NCI-H146 treated with DMSO at 0.1 percent for 48 hours (cell line): Measurements from ENCODE around the gene COL1A1.

ENCODE experiments used
- DNase-seq: peaks from one replicate; lab custom pipeline; 2025; ENCODE audit not compliant: unreplicated experiment; lab: John Stamatoyannopoulos, UW

COL1A1 gene

DNA sequence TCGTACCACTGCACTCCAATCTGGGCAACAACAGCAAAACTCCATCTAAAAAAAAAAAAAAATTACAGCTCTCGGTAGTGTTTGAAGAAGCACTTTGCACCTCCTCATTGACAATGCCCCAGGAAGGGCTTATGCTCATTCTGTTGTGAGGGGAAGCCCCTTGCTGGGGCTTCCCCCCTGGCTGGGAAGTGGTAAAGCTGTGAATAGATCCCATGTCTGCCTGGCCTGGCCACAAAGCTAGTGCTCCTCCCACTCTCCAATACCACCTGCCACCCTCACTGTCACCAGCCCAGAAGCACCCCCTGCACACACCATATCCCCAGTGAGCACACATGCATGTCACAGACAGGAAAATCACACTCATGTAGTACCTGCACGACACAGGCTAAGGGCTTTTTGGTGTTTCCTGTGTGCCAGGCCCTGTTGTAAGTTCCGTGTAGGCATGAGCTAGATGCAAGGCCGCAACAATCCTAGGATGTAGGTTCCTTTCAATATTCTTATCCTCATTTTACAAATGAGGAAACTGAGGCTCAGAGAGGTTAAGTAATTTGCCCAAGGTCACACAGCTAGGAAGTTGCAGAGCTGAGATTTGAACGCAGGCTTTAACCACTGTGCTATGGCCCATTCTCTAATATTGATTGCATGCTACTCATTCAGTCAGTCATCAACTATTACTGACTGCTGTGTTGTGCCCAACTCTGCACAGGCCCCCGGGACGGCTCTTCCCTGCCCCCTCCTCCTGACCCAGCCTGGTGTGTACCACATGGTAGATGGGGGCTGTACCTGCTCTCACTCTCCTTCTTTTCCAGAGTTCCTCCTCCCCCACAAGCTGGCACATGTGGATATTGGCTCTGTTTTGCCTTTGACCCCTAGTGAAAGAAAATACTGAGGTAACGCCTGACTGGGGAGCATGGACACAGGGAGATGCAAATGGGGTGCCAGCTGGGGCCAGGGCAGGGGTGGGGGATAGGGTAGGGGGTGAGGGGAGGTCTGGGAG lies 11.9 kb upstream of the COL1A1 start:
- no peak for DNase-seq

DNA sequence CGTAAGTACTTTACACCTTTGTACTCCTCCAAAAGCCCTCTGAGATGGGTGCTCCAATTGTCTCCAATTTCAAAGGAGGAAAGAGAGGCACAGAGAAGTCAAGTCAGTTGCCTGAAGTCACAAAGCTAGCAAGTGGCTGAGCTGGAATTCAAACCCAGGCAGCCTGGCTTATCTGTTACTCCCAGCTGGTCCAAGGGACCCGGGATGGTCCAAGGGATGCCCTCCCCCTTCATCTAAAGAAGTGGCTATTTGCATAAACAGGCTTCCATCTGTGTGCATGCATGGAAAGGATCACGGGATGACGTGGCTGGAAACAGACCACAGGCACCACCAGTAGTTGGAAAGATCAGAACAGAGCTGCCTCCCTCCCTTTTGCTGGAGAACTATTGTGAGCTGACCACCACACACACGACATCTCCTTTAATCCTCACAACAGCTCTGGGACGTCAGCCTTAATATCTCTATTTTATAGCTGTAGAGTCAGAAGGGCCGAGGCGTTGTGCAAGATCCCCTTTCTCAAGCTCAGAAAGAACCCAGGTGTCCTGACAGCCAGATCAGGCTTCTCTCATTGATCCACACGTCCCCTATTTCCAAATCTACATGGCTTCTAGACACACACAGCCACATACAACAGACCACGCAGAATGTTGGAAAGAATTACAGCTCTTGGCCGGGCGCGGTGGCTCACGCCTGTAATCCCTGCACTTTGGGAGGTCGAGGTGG lies 10.9 kb upstream of the COL1A1 start:
- DNase-seq: no peak

DNA sequence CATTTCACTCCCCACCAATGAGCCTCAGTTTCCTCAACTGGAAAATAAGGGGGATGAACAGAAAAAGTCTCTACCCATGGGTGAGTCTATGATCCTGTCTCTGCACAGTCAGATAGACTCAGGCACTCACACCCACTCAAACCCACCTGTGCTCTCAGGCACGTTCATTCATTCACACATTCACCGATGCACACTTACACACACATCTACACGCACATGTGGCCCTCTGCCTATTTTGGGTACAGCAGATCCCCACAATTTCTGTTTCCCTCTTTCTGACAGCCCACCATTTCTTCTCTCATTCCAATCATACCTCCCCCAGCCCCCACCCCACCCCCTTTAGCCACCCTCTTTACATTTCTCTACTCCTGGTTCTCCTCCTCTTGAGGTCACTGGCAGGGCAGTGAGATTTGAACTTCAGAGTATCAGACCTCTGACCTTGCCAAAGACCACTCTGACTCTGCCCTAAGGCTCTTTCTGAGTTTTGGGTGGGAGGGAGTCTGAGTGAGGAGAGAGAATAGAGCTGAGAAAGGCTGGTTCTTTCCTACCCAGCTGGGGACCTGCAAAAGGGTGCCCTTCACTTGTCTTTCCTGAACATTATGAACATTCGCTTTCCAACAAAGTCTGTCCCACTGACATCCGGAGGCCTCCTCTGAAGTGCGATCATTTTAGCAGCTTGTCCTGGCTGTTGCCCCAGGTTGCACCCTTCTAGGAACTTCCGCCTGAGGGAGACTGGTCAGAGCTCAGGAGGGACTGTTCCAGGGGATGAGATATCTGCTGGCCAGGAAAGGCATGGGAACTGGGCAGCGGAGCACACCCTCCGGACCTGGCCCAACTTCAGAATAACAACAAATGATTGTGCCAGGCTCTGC lies 10.1 kb upstream of the COL1A1 start:
- DNase-seq: no peak

DNA sequence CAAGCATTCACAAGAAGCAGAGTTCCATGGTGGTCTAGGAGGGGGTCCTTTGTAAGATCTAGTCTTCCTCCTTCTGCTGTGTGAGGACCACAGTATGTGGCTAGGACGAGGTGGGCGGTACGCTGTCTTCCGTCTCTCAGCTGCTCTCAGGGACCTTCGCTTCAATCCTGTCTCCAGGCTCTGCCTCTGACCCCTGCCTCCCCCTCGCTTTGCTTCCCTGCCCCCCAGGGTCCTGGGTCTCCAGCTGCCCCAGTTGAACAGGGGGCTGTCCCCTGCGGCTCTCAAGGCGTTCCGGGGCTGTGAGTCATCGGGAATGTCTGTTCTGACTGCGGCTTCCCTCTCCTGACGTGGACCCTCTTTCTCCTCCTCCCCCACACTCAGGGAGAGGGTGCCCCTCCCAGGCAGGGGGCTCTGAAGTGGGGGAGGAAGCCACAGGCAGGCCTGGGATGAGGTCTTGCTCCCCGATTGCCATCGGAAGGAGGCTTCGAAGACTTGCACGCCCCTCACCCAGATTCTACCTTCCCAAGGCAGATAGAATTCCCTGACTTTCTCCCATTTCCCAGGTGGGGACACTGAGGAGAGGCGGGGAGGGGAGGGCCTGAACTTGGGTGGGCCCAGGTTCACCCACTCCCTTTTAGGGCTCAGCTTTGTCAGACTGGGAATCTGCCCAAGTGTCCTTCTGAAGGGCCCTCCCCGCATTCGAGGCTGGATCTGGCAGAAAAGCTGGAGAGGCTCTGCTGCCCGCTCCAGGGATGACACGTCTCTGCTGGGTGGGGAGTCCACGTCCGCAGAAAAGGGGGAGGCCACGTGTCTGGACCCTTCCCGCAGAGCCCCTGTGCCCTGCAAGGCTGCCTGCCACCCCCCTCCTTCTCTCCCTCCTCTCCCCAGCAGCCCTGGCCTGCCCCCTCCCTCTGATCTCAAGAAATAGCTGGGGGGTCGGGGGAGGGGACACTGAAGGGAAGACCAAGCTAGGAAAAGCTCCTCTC lies 9.1 kb upstream of the COL1A1 start:
- DNase-seq: no peak

DNA sequence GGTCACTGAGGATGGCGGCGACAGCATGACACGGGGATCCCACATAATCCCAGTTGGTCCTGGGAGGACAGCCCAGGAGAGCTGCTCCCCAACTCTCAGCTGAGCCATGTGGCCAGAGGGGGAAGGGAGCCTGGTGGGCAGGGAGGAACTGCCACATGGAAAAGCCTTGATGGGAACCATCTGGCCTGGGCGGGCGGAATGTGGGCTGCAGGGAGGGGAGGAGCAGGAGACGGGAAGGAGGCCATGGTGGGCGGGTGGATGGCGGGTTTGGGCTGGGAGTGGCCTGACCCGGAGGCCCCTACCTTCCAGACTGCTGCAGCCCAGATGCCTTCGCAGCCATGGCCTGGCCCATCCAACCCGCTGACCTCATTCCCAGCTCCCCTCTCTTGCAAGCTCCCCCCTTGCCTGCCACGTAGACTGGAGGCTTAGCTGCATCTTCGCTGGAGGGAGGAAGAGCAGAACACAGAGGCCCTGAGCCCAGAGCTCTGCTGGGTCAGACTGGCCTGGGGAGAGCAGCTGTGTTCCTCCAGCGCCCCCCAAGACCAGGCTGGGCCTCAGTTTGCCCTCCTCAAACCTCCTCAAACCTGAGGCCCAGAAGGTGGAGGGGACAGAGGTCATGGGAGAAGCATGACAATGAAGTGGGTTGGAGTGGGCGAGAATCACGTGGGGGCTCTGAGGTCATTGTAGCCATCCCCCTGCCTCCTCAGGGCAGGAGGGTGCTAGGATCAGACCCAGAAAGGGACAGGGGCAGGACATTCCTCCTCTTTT lies 8.2 kb upstream of the COL1A1 start:
- no peak for DNase-seq

DNA sequence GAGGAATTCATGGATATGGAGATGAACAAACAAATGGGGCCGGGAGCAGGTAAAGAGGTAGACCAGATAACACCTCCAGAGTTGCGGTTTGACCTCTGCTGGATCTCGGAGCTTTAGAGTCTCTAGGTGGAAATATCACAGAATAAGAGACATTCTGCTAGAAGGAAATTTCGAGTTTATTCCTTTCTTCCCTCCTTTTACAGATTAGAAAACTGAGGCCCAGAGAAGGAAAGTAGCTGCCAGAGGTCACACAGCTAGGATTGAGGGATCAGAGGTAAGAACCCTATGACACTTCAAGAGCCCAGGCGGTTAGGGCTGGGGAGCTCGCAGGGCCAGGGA lies 7.7 kb upstream of the COL1A1 start:
- no peak for DNase-seq

DNA sequence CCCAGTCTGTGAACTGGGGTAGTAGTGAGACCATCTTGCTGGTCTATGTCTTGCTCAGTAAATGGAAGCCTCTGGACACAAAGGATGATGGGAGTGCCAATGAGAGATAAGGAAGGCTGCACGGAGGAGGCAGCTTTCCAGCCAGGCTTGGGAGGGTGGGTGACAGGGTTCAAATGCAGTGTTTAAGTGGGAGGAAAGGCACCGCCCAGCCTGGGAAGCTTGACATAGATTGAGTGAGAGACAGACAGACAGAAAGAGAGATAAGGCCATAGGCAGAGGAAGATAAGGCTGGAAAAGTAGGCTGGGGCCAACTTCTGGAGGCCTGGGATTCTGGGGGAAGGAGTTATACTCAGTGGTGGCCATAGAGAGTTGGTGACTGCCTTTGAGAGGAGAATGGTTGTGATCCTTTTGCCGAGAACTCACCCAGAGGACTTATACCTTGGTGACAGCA lies 7.2 kb upstream of the COL1A1 start:
- no peak for DNase-seq

DNA sequence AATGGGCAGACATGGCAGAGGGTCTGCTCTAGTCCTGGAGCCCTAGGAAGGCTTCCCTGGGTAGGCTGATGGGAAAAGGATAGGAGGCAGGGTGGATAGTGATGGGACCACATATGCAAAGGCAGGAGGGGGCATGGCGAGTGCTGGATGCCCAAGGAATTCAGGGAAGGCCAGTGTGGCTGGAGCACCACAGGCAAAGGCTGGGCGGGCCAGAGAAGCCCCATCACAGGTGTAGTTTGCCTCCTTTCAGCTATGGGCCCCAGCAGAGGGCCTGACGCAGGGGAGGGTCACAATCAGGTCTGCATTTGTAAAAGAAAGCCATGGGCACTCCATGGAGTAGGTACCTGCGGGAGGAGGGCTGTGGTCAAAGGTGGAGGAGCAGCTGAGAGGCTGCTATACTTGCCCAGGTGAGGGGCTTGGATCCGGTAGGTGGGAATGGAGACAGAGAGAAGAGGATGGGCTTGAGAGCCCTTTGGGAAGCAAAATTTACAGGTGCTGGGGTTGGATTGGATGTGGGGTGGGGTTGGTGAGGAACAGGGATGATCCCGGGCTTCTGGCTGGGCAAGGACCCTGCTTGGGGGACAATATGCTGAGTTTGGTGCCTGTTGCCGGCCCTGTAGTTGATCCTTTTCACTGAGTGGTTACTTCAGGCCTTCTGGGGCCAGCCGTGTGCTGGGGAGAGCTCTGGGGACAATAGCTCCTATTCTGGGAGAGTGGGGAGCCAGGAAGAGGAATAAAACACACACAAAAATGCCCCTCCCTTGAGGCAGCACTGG lies 6.5 kb upstream of the COL1A1 start:
- DNase-seq: no peak

DNA sequence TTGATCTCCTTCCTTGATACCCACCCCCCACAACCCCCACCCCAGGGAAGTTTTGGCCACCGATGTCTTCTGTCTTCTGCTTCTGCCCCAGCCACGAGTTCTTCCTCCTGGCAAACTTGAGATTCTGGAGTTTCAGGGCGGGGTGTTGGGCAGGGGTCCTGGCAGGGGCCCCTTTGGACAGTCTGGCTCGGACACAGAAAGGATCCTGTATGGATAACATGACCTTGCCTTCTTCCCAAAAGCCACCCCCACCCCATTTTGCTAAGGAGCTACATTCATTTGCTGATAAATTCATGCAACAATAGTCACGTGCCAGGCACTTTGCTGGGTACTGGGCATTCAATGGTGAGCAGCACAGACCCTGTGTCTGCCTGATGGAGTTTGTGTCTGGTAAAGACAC lies 5.9 kb upstream of the COL1A1 start:
- no peak for DNase-seq

DNA sequence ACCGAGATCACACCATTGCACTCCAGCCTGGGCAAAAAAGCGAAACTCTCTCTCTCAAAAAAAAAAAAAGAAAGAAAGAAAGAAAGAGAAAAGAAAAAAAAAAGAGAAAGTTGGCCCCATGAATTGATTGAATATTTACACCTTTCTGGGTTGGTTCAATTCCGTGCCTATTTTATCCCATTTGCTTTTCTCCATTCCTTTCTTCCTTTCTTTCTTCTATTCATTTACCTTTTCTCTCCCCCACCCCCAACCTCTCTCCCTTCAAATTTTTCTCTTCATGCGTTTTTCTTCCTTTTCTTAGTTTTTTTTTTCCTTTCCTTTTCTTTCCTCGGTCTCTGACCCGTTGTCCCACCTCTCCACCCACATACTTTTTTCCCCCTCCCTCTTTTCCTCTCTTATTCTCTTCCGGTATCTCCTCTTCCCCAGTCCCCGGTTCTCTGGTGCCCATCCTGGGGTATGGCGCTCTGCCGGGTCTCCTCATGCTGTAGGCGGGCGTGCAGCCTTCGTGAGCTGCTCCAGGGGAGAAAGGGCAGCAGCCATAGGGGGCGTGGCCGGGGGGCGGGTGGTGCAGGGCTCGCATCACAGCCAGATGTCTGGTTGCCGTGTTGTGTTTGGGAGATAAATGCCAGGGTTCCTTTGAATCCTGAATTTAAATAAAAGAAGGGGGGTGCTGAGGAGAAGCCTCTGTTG lies 5.3 kb upstream of the COL1A1 start:
- no peak for DNase-seq

DNA sequence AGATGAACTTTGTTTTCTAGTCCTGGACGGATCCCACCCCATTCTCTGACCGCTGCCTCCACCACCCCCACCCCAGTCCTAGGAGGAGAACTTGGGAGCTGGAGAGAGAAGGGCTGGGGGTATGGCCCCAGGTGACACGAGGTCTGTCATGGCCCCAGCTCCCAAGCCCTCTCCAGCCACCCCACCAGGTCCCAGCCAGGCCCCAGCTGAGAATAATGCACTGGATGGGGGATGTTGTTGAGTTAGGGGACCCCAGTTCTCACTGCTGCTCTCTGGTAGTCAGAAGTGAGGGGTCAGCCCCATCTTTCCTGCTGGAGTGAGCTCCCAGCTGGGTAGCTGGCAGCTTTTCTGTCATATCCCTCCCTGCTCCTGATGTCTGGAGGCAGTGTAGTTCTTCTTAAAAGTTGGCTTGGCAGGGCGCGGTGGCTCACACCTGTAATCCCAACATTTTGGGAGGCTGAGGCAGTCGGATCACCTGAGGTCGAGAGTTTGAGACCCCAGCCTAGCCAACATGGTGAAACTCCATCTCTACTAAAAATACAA lies 4.6 kb upstream of the COL1A1 start:
- DNase-seq: no peak

DNA sequence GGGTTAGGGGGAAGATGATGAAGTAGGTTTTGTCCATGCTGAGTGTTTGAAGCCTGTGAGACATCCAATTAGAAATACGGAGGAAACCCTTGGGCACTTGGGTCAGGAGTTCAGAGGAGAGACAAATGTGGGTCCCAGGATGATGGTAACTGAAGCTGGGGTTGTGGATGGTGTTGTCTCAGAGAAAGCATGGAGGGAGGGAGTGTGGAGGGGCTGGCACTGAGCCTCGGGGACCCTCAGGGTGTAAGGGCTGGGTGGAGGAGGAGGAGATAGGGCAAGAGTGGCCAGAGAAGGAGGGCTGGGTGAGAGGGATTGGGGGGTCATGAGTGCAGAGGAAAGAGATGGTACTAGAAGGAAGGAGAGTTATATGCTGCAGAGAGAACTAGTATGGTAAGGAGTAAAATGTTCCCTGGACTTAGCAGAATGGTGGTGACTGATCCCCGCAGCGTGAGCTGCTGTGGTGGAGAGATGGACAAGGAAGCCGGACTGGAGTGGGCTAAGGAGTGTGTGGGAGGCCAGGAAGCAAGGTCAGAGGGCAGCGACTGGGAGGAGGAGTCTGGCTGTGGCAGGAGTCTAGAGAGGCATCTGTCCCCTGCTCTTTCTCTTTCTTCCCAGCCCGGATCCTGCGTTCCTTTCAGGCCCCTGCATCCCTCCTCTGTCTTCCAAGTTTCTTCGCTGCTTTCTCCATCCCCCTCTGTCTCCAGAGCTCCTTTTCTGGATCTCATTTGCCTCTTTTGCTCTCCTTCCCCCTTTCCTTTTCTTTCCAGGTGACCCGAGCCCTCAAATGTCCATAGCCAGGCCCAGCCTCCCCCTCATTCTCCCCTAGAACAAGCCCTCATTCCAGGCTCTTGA lies 3.9 kb upstream of the COL1A1 start:
- DNase-seq: no peak

DNA sequence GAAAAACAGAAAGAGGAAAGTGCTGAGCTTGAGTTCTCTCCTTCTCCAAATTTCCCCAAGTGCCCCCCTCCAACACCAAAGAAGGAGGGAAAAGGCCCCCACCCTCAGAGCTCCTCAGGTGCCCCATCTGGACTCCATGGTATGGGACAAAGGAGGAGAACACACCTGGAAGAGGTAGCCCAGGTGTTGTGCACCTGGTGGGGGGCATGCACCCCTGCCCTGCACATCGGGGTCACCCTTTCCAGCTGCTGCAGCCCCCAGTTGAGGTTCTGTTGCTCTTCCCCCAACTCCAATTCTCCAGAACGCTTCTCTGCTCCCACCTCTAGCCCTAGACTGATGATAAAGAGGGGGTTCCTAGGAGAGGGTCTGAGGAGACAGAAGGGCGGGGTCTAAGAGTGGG lies 3.0 kb upstream of the COL1A1 start:
- no peak for DNase-seq

DNA sequence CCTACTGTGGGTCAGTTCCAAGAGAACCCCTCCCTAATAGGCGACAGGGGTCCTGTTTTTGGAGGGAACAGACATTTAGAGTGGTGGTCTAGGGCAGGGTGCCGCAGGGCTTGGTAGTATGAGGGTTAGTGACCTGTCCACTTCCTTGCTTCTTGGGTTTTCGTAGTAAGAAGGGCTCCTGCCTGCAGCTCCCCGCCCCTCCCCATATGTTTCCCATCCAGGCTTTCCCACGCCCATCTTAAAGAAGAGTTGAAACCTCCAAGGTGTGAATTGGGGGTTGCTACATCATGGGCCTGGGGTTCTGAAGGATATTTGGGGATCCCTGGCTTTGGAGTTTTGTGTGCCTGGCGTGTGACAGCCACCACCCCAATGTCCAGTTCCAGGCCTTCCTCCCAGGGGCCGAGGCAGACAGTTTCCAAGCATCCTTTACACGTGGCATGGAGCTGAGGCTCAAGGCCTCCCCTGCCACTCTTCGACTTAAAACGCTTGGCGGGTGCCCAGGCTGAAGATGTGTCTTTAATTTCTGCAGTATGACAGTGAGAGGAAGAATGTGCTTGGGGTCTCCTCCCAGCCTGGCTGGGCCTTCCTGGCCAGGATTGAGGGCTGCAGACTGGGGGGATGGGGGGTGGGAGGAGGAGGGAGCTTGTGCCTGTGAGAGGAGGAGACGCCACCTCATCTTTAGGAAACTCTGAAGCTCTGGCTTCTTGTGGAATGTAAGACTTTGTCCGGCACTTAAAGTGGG lies 2.3 kb upstream of the COL1A1 start:
- DNase-seq: no peak

DNA sequence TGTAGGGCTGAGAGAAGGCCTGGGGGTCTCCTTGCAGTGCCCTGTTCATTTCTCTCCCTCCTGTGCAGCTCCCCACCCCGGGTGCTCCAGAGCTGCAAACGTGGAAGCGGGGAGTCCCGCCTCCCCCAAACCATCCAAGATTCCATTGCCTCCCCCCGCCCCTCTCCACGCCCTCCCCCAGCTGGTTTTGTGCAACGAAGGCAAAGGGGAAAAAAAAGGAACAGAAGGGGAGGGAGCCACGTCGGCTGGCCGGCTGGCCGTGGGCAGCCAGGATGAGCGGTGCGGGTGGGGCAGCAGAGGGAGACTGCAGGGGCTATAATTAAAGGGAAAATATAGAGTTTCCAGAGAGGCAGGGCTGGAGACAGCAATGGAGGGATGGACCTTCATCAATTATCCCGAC lies 1.7 kb upstream of the COL1A1 start:
- DNase-seq: no peak
